Lower leg skin (tissue), 4 donors: Measurements from ENCODE around the gene MARCHF10. TPM values are rescaled to one million over a fixed set of nuclear protein-coding genes. Genes with fewer than 3 reads are reported as not detected.

Source experiments
- DNase-seq, 2 donors: peaks; one replicate each; pipeline ENCODE4 v3.0.0-alpha.2; 2019; ENCODE audit warnings: low spot score in 2 of 2
- H3K4me3 ChIP-seq: fragments of 200-600 bp; sonication (generic); 2 replicates; pipeline ENCODE4 v1.5.1; 2017; ENCODE audit warnings: mild to moderate bottlenecking, low read depth; ENCODE audit not compliant: poor library complexity, severe bottlenecking
- POLR2A ChIP-seq, 2 donors: fragments of 450-650 bp; IDR thresholded peaks; one replicate each; pipeline ENCODE4 v1.6.1; 2016 to 2017; ENCODE audit warnings: antibody characterized with exemption in 2 of 2, mild to moderate bottlenecking in 1 of 2, moderate library complexity in 1 of 2
- WGBS, 2 donors: methylation state at CpG; one replicate each; pipeline ENCODE4 v1.1.5; 2018; 5-methylcytosine and 5-hydroxymethylcytosine counted together
- intact Hi-C: fragments of 100-400 bp; cut with DNase I; formaldehyde crosslinking; loops from one replicate; pipeline ENCODE4 v1.15.0; 2023; ENCODE audit warnings: low total_unique reads
- total RNA-seq, 4 donors: library from RNA; depleted of rRNA; stranded (reverse); fragments of >200 nt; gene quantifications; one replicate each; pipeline ENCODE4 v1.1.0, GENCODE V29; 2016
- TF ChIP-seq, protein P1 (sequence below), 3 donors: fragments of 450-650 bp; IDR thresholded peaks; one replicate each; pipeline ENCODE4 v1.5.1; 2016; ENCODE audit warnings: antibody characterized with exemption in 3 of 3, mild to moderate bottlenecking in 3 of 3, moderate library complexity in 2 of 3

The MARCHF10 gene
- total RNA-seq, 4 donors from 2014 or later, result not detected

GRCh38 chr17:62782730-62783270 is 25.3 kb downstream of the MARCHF10 start:
- WGBS, 2 donors, result 77 to 85% methylated on average over 1 of the region's 1 CpG
- no peak for TF ChIP-seq POLR2A (IDR thresholded peaks at IDR 0.05)
- TF ChIP-seq, protein P1, sequence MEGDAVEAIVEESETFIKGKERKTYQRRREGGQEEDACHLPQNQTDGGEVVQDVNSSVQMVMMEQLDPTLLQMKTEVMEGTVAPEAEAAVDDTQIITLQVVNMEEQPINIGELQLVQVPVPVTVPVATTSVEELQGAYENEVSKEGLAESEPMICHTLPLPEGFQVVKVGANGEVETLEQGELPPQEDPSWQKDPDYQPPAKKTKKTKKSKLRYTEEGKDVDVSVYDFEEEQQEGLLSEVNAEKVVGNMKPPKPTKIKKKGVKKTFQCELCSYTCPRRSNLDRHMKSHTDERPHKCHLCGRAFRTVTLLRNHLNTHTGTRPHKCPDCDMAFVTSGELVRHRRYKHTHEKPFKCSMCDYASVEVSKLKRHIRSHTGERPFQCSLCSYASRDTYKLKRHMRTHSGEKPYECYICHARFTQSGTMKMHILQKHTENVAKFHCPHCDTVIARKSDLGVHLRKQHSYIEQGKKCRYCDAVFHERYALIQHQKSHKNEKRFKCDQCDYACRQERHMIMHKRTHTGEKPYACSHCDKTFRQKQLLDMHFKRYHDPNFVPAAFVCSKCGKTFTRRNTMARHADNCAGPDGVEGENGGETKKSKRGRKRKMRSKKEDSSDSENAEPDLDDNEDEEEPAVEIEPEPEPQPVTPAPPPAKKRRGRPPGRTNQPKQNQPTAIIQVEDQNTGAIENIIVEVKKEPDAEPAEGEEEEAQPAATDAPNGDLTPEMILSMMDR (IDR thresholded peaks at IDR 0.05), result no peak
- intact Hi-C loops, result no loop called here

GRCh38 chr17:62781831-62782251 is 26.3 kb downstream of the MARCHF10 start:
- DNase-seq, result no peak
- TF ChIP-seq, protein P1 (IDR thresholded peaks at IDR 0.05), result no peak
- no peak for TF ChIP-seq POLR2A (IDR thresholded peaks at IDR 0.05)
- H3K4me3 ChIP-seq, result no peak overlapping the region
- intact Hi-C loops, result no loop called here
- 54 to 64% methylated on average over 2 of the region's 2 CpGs for WGBS, 2 donors

More at GRCh38 chr17:62782730-62783270, 25.3 kb downstream of the MARCHF10 start:
- no peak overlapping the region for H3K4me3 ChIP-seq
- DNase-seq, result no peak

- intact Hi-C loops, result no loop called here
- WGBS, 2 donors, result 62 to 71% methylated on average over 3 of the region's 3 CpGs
- TF ChIP-seq POLR2A (IDR thresholded peaks at IDR 0.05), result no peak
- TF ChIP-seq, protein P1 (IDR thresholded peaks at IDR 0.05), result no peak
- no peak overlapping the region for H3K4me3 ChIP-seq
- peak in 1 of 2 donors; percentile 29 for DNase-seq
Measured at GRCh38 chr17:62781356-62781755, 26.8 kb downstream of the MARCHF10 start.

- 79 to 85% methylated on average over 6 of the region's 6 CpGs for WGBS, 2 donors
- DNase-seq, result peak in 1 of 2 donors; percentile 72
- TF ChIP-seq, protein P1 (IDR thresholded peaks at IDR 0.05), result no peak
- no peak for TF ChIP-seq POLR2A (IDR thresholded peaks at IDR 0.05)
- intact Hi-C loops, result no loop called here
- no peak overlapping the region for H3K4me3 ChIP-seq
Measured at GRCh38 chr17:62780951-62781350, 27.2 kb downstream of the MARCHF10 start.

DNA sequence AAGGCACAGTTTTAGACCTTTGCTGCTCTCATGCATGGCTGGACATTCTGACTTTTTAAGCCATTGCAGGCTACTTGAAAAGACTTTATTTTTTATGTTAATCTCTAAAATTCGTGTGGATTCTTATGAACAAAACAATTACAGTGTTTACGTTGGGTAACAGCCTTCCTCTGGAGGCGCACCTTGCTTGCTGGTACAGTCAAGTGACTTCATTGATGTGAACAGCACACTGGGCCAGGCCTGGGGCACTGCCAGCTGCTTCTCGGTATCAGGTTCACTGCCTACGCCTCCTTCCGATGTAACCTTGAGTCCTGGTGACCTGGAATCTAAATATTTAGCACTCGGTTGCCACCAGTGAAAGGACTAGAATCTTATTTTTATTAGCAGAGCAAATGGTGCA is 27.8 kb downstream of the MARCHF10 start:
- TF ChIP-seq, protein P1 (IDR thresholded peaks at IDR 0.05), result no peak
- peak; percentile 53 to 87 for DNase-seq
- H3K4me3 ChIP-seq, result no peak overlapping the region
- intact Hi-C loops, result no loop called here
- WGBS, 2 donors, result 51% methylated on average over 7 of the region's 7 CpGs
